Mesenchymal stem cell (in vitro differentiated cells and primary cell): ENCODE results near the gene TNFRSF1A. TPM values are rescaled to one million over a fixed set of nuclear protein-coding genes. Genes with fewer than 3 reads are reported as not detected.

Source experiments
- DNase-seq: peaks from one replicate; pipeline ENCODE4 v3.0.0-alpha.2; 2013
- H2AFZ ChIP-seq: one replicate; pipeline ENCODE4 v1.6.1; 2013; ENCODE audit warnings: low read depth, mild to moderate bottlenecking, control low read depth, inconsistent platforms, low read length, moderate library complexity
- H2AK5ac ChIP-seq: 2 replicates; pipeline ENCODE4 v1.6.1; 2013; ENCODE audit warnings: low read length, moderate library complexity, mild to moderate bottlenecking, inconsistent platforms; ENCODE audit not compliant: severe bottlenecking
- H2BK120ac ChIP-seq: one replicate; pipeline ENCODE4 v1.6.1; 2013; ENCODE audit warnings: low read depth, mild to moderate bottlenecking, inconsistent platforms, low read length, moderate library complexity
- H2BK12ac ChIP-seq, 2 experiments: one replicate each; pipeline ENCODE4 v1.6.1; 2013; ENCODE audit warnings: inconsistent platforms in 2 of 2, low read length in 2 of 2, mild to moderate bottlenecking in 2 of 2, moderate library complexity in 2 of 2, control low read depth in 1 of 2
- H2BK15ac ChIP-seq: one replicate; pipeline ENCODE4 v1.6.1; 2013; ENCODE audit warnings: mild to moderate bottlenecking, low read depth, inconsistent platforms; ENCODE audit not compliant: poor library complexity, severe bottlenecking
- H2BK5ac ChIP-seq: 2 replicates; pipeline ENCODE4 v1.6.1; 2013; ENCODE audit warnings: low read depth, mild to moderate bottlenecking, low read length, control low read depth, inconsistent platforms; ENCODE audit not compliant: poor library complexity, severe bottlenecking
- H3K14ac ChIP-seq, 2 experiments: one replicate each; pipeline ENCODE4 v1.6.1; 2013; ENCODE audit warnings: inconsistent platforms in 2 of 2, low read length in 2 of 2, control low read depth in 1 of 2, mild to moderate bottlenecking in 1 of 2, moderate library complexity in 1 of 2
- H3K18ac ChIP-seq, 2 experiments: one replicate each; pipeline ENCODE4 v1.6.1; 2013; ENCODE audit warnings: inconsistent platforms in 2 of 2, low read length in 2 of 2, control low read depth in 1 of 2, low read depth in 1 of 2, mild to moderate bottlenecking in 1 of 2
- H3K23ac ChIP-seq, 2 experiments: one replicate each; pipeline ENCODE4 v1.6.1; 2013; ENCODE audit warnings: inconsistent platforms in 2 of 2, low read length in 2 of 2, mild to moderate bottlenecking in 2 of 2, moderate library complexity in 2 of 2, control low read depth in 1 of 2
- H3K27ac ChIP-seq: 2 replicates; pipeline ENCODE4 v1.5.1; 2013; ENCODE audit warnings: mild to moderate bottlenecking, moderate library complexity, low read length, control low read depth, inconsistent platforms; ENCODE audit not compliant: poor library complexity, severe bottlenecking
- H3K27me3 ChIP-seq, 2 experiments: 2 replicates each; pipeline versions ENCODE4 v1.6.1 to v1.7.0; 2013; ENCODE audit warnings: low read length in 2 of 2, mild to moderate bottlenecking in 2 of 2, moderate library complexity in 2 of 2, control low read depth in 1 of 2, inconsistent platforms in 1 of 2; ENCODE audit not compliant: control insufficient read depth in 1 of 2, insufficient read depth in 1 of 2
- H3K36me3 ChIP-seq, 2 experiments: 2 replicates each; pipeline versions ENCODE4 v1.6.1 to v1.7.0; 2013; ENCODE audit warnings: low read length in 2 of 2, control low read depth in 1 of 2, inconsistent platforms in 1 of 2, low read depth in 1 of 2, mild to moderate bottlenecking in 1 of 2; ENCODE audit not compliant: insufficient read depth in 2 of 2, control insufficient read depth in 1 of 2
- H3K4ac ChIP-seq, 2 experiments: one replicate each; pipeline ENCODE4 v1.6.1; 2013; ENCODE audit warnings: inconsistent platforms in 2 of 2, low read length in 2 of 2, mild to moderate bottlenecking in 2 of 2, moderate library complexity in 2 of 2, control low read depth in 1 of 2, low read depth in 1 of 2
- H3K4me1 ChIP-seq: 2 replicates; pipeline ENCODE4 v1.6.1; 2013; ENCODE audit warnings: low read depth, low read length, control low read depth; ENCODE audit not compliant: control insufficient read depth, insufficient read depth
- H3K4me2 ChIP-seq: 2 replicates; pipeline ENCODE4 v1.6.1; 2013; ENCODE audit warnings: low read length, mild to moderate bottlenecking, inconsistent platforms; ENCODE audit not compliant: poor library complexity, severe bottlenecking
- H3K4me3 ChIP-seq, 2 experiments: 2 replicates each; pipeline versions ENCODE4 v1.5.1 to v1.7.0; 2013; ENCODE audit warnings: low read length in 2 of 2, mild to moderate bottlenecking in 2 of 2, control low read depth in 1 of 2, low read depth in 1 of 2; ENCODE audit not compliant: insufficient read depth in 1 of 2
- H3K79me1 ChIP-seq: replicated peaks from 2 replicates; pipeline ENCODE4 v1.6.1; 2013; ENCODE audit warnings: mild to moderate bottlenecking, control low read depth, low read length, inconsistent platforms; ENCODE audit not compliant: poor library complexity, severe bottlenecking
- H3K9ac ChIP-seq: 2 replicates; pipeline ENCODE4 v1.7.0; 2013; ENCODE audit warnings: mild to moderate bottlenecking, low read length, moderate library complexity
- H3K9me3 ChIP-seq: 2 replicates; pipeline ENCODE4 v1.7.0; 2013; ENCODE audit warnings: mild to moderate bottlenecking, low read length; ENCODE audit not compliant: control insufficient read depth
- H4K8ac ChIP-seq: one replicate; pipeline ENCODE4 v1.6.1; 2013; ENCODE audit warnings: inconsistent platforms, mild to moderate bottlenecking, low read length, moderate library complexity
- H4K91ac ChIP-seq: one replicate; pipeline ENCODE4 v1.6.1; 2013; ENCODE audit warnings: mild to moderate bottlenecking, low read length, inconsistent platforms
- WGBS: methylation state at CpG from one replicate; pipeline ENCODE4 v1.1.7; 2013; ENCODE audit warnings: mixed read lengths; 5-methylcytosine and 5-hydroxymethylcytosine counted together
- polyA plus RNA-seq, 2 experiments: library from polyadenylated mRNA; stranded (reverse); fragments of 200-250 nt; gene quantifications; one replicate each; pipeline ENCODE4 v1.2.3, GENCODE V29; 2013

The TNFRSF1A gene
- polyA plus RNA-seq (2013, experiment 1 of 2), result 307 TPM
- polyA plus RNA-seq (2013, experiment 2 of 2), result 298 TPM

GRCh38 chr12:6341417-6342139, at the start of gene TNFRSF1A:
TNFRSF1A (minus strand) TSS chr12:6342076; CDS start chr12:6341814, 262 bp downstream.
- H4K8ac ChIP-seq, result peak within 1 kb of the TSS; percentile 79
- peaks cover 4% of the 10 kb centered on the region for H3K79me1 ChIP-seq
- H3K9ac ChIP-seq, result peak within 1 kb of the TSS; percentile 98
- DNase-seq, result peak; percentile 89
- H2BK12ac ChIP-seq, result peak within 1 kb of the TSS; percentile 92 to 96
- H3K4me3 ChIP-seq, result peak within 1 kb of the TSS; percentile 70 to 96
- H2BK15ac ChIP-seq, result peak within 1 kb of the TSS; percentile 66
- H3K27ac ChIP-seq, result peak within 1 kb of the TSS; percentile 99
- H3K4me2 ChIP-seq, result peak within 1 kb of the TSS; percentile 76
- no peaks in the 10 kb centered on the region for H3K27me3 ChIP-seq
- H2BK120ac ChIP-seq, result peak within 1 kb of the TSS; percentile 81
- no peak within 1 kb of the TSS for H2AFZ ChIP-seq
- peak within 1 kb of the TSS; percentile 79 for H2AK5ac ChIP-seq
- H3K18ac ChIP-seq, result peak within 1 kb of the TSS; percentile 92 to 98
- H3K9me3 ChIP-seq, result no peaks in the 10 kb centered on the region
- H3K4ac ChIP-seq, result peak within 1 kb of the TSS; percentile 88 to 96
- peak within 1 kb of the TSS; percentile 95 for H4K91ac ChIP-seq
- H3K4me1 ChIP-seq, result peaks cover 31% of the 10 kb centered on the region
- peak within 1 kb of the TSS; percentile 67 for H2BK5ac ChIP-seq
- H3K36me3 ChIP-seq, result peaks cover 4 to 7% of the 10 kb centered on the region in 2 experiments
- H3K14ac ChIP-seq, result peak within 1 kb of the TSS; percentile 21 to 97
- WGBS, result under 1% methylated on average over 19 of the region's 21 CpGs
- H3K23ac ChIP-seq, result peak within 1 kb of the TSS in 1 of 2 experiments; percentile 96

- H3K27me3 ChIP-seq, result no peaks in the 10 kb centered on the region
- no peak overlapping the region for H4K8ac ChIP-seq
- no peak overlapping the region for H3K18ac ChIP-seq
- no peak overlapping the region for H2AFZ ChIP-seq
- no peak overlapping the region for H3K9ac ChIP-seq
- no peak overlapping the region for H4K91ac ChIP-seq
- no peak overlapping the region for H2AK5ac ChIP-seq
- no peak overlapping the region for H3K27ac ChIP-seq
- no peak overlapping the region for H2BK5ac ChIP-seq
- no peak overlapping the region for H2BK12ac ChIP-seq
- peaks cover 0 to 94% of the 10 kb centered on the region in 2 experiments for H3K36me3 ChIP-seq
- H3K4ac ChIP-seq, result no peak overlapping the region
- no peaks in the 10 kb centered on the region for H3K79me1 ChIP-seq
- no peak overlapping the region for H2BK15ac ChIP-seq
- no peak overlapping the region for H2BK120ac ChIP-seq
- DNase-seq, result no peak
- H3K4me3 ChIP-seq, result no peak overlapping the region
- peaks cover 3% of the 10 kb centered on the region for H3K4me1 ChIP-seq
- H3K4me2 ChIP-seq, result no peak overlapping the region
- H3K14ac ChIP-seq, result no peak overlapping the region
- no peak overlapping the region for H3K23ac ChIP-seq
- WGBS, result 95% methylated on average over 17 of the region's 17 CpGs
- no peaks in the 10 kb centered on the region for H3K9me3 ChIP-seq
Observed at GRCh38 chr12:6391013-6391412, 49.1 kb upstream of the TNFRSF1A start.

- peak overlapping the region; percentile 50 for H4K8ac ChIP-seq
- no peak overlapping the region for H2BK120ac ChIP-seq
- H3K27ac ChIP-seq, result no peak overlapping the region
- H3K27me3 ChIP-seq, result no peaks in the 10 kb centered on the region
- peaks cover 3% of the 10 kb centered on the region for H3K4me1 ChIP-seq
- H3K4me2 ChIP-seq, result no peak overlapping the region
- WGBS, result 96% methylated on average over 14 of the region's 15 CpGs
- H3K79me1 ChIP-seq, result no peaks in the 10 kb centered on the region
- H4K91ac ChIP-seq, result no peak overlapping the region
- H3K14ac ChIP-seq, result no peak overlapping the region
- H3K18ac ChIP-seq, result no peak overlapping the region
- no peak overlapping the region for H3K23ac ChIP-seq
- H2BK12ac ChIP-seq, result no peak overlapping the region
- no peak overlapping the region for H3K9ac ChIP-seq
- no peaks in the 10 kb centered on the region for H3K9me3 ChIP-seq
- peak overlapping the region; percentile 17 for H2BK15ac ChIP-seq
- no peak overlapping the region for H3K4ac ChIP-seq
- H3K36me3 ChIP-seq, result peaks cover 0 to 93% of the 10 kb centered on the region in 2 experiments
- no peak overlapping the region for H2AFZ ChIP-seq
- H3K4me3 ChIP-seq, result no peak overlapping the region
- H2AK5ac ChIP-seq, result no peak overlapping the region
- no peak for DNase-seq
- no peak overlapping the region for H2BK5ac ChIP-seq
Observed at GRCh38 chr12:6390084-6390799, 48.4 kb upstream of the TNFRSF1A start.

GRCh38 chr12:6387541-6387940, 45.7 kb upstream of the TNFRSF1A start:
- H3K4me3 ChIP-seq, result no peak overlapping the region
- WGBS, result 95% methylated on average over 7 of the region's 7 CpGs
- no peaks in the 10 kb centered on the region for H3K27me3 ChIP-seq
- H3K9ac ChIP-seq, result peak overlapping the region; percentile 34
- H2BK15ac ChIP-seq, result no peak overlapping the region
- H2BK120ac ChIP-seq, result no peak overlapping the region
- no peak overlapping the region for H3K23ac ChIP-seq
- H3K4me2 ChIP-seq, result no peak overlapping the region
- peaks cover 8% of the 10 kb centered on the region for H3K4me1 ChIP-seq
- H3K9me3 ChIP-seq, result no peaks in the 10 kb centered on the region
- no peak overlapping the region for H4K91ac ChIP-seq
- H4K8ac ChIP-seq, result no peak overlapping the region
- H3K4ac ChIP-seq, result no peak overlapping the region
- no peaks in the 10 kb centered on the region for H3K79me1 ChIP-seq
- no peak overlapping the region for H3K14ac ChIP-seq
- no peak overlapping the region for H2BK5ac ChIP-seq
- H2BK12ac ChIP-seq, result peak overlapping the region in 1 of 2 experiments; percentile 6
- no peak overlapping the region for H3K27ac ChIP-seq
- H2AFZ ChIP-seq, result no peak overlapping the region
- no peak for DNase-seq
- no peak overlapping the region for H3K18ac ChIP-seq
- H3K36me3 ChIP-seq, result peaks cover 0 to 72% of the 10 kb centered on the region in 2 experiments
- no peak overlapping the region for H2AK5ac ChIP-seq
